Measurements from ENCODE around the gene AGAP1. TPM values are rescaled to one million over a fixed set of nuclear protein-coding genes. Genes with fewer than 3 reads are reported as not detected.

The AGAP1 gene
- total and polyA plus RNA-seq, 4 donors, result 2.0 to 8.5 (median 5.4) TPM

- no peak overlapping the region for H3K9ac ChIP-seq (ENCODE audit: low read depth in 1 of 2, low read length in 2 of 2)
- no peak overlapping the region for H3K4me3 ChIP-seq (ENCODE audit: low read depth in 1 of 3, low read length in 3 of 3)
- no peaks in the 10 kb centered on the region for H3K27me3 ChIP-seq (ENCODE audit: control insufficient read depth in 4 of 4, insufficient read depth in 4 of 4, low read length in 3 of 4)
- peaks cover 0 to 5% (median 3%) of the 10 kb centered on the region in 4 donors for H3K4me1 ChIP-seq (ENCODE audit: control insufficient read depth in 4 of 4, insufficient read depth in 4 of 4, low read length in 3 of 4)
- no peak overlapping the region for H3K27ac ChIP-seq (ENCODE audit: low read depth in 1 of 2, low read length in 2 of 2)
- no peaks in the 10 kb centered on the region for H3K9me3 ChIP-seq (ENCODE audit: control insufficient read depth in 4 of 4, low read length in 3 of 4)
- TF ChIP-seq FOXA1 (IDR thresholded peaks at IDR 0.05), result no peak
- TF ChIP-seq HNF4G (IDR thresholded peaks at IDR 0.05), result no peak
- TF ChIP-seq FOXA2 (IDR thresholded peaks at IDR 0.05), result no peak
- peak; percentile 58 to 70 for TF ChIP-seq JUND (IDR thresholded peaks at IDR 0.05)
- TF ChIP-seq CTCF (IDR thresholded peaks at IDR 0.05; ENCODE audit: low read depth, low read length, missing input control), result no peak
- TF ChIP-seq MAX (IDR thresholded peaks at IDR 0.05), result no peak
- no peak for TF ChIP-seq ZBTB33 (IDR thresholded peaks at IDR 0.05)
- H3K36me3 ChIP-seq (ENCODE audit: control insufficient read depth in 4 of 4, insufficient read depth in 3 of 4, low read depth in 1 of 4, low read length in 3 of 4), result no peaks in the 10 kb centered on the region
- no peak for DNase-seq (ENCODE audit: low spot score)
- 87% methylated on average over 8 of the region's 8 CpGs for WGBS
Measured at GRCh38 chr2:235940330-235940729, 446.5 kb downstream of the AGAP1 start.

- 95% methylated on average over 10 of the region's 10 CpGs for WGBS
- Histone ChIP-seq H3K9me3 (ENCODE audit: control insufficient read depth in 4 of 4, low read length in 3 of 4) (no peaks in the 10 kb centered on the region), H3K36me3 (ENCODE audit: control insufficient read depth in 4 of 4, insufficient read depth in 3 of 4, low read depth in 1 of 4, low read length in 3 of 4) (no peaks in the 10 kb centered on the region), H3K27me3 (ENCODE audit: control insufficient read depth in 4 of 4, insufficient read depth in 4 of 4, low read length in 3 of 4) (no peaks in the 10 kb centered on the region), H3K9ac (ENCODE audit: low read depth in 1 of 2, low read length in 2 of 2) (no peak overlapping the region), H3K27ac (ENCODE audit: low read depth in 1 of 2, low read length in 2 of 2) (no peak overlapping the region), H3K4me1 (ENCODE audit: control insufficient read depth in 4 of 4, insufficient read depth in 4 of 4, low read length in 3 of 4) (no peaks in the 10 kb centered on the region), H3K4me3 (ENCODE audit: low read depth in 1 of 3, low read length in 3 of 3) (no peak overlapping the region)
- no peak for TF ChIP-seq RAD21 (IDR thresholded peaks at IDR 0.05)
- TF ChIP-seq FOXA2 (IDR thresholded peaks at IDR 0.05), result no peak
- TF ChIP-seq GABPA (IDR thresholded peaks at IDR 0.05 in 1 of 2, conservative IDR thresholded peaks at IDR 0.05 in 1 of 2), result no peak
- TF ChIP-seq HNF4G (IDR thresholded peaks at IDR 0.05), result no peak
- TF ChIP-seq YY1 (IDR thresholded peaks at IDR 0.05), result no peak
- no peak for TF ChIP-seq ZBTB33 (IDR thresholded peaks at IDR 0.05)
- no peak for TF ChIP-seq TAF1 (conservative IDR thresholded peaks at IDR 0.05)
- TF ChIP-seq JUND (IDR thresholded peaks at IDR 0.05), result no peak
- TF ChIP-seq MAX (IDR thresholded peaks at IDR 0.05), result no peak
- no peak for TF ChIP-seq FOXA1 (IDR thresholded peaks at IDR 0.05)
- TF ChIP-seq CTCF (IDR thresholded peaks at IDR 0.05; ENCODE audit: low read depth, low read length, missing input control), result no peak
- TF ChIP-seq ATF3 (IDR thresholded peaks at IDR 0.05), result no peak
- TF ChIP-seq EGR1 (IDR thresholded peaks at IDR 0.05; ENCODE audit: low read depth in 2 of 2), result no peak
- TF ChIP-seq RXRA (IDR thresholded peaks at IDR 0.05), result no peak
- no peak for TF ChIP-seq SP1 (IDR thresholded peaks at IDR 0.05)
- no peak for DNase-seq (ENCODE audit: low spot score)
Measured at GRCh38 chr2:235944591-235944990, 450.7 kb downstream of the AGAP1 start.

Measured in liver (tissue), 9 donors.